ENCODE data around the gene PRSS50. TPM values are rescaled to one million over a fixed set of nuclear protein-coding genes. Genes with fewer than 3 reads are reported as not detected.
"Not testable (repeated sequence)": the region's sequence is repeated elsewhere in the genome, so short reads cannot be mapped to it uniquely, and the experiment has no call there.

The PRSS50 gene
- total RNA-seq, 2 donors from 2014 or later, result 2.6 to 3.1 TPM

- Histone ChIP-seq H3K36me3 (replicated peaks in 1 of 2; ENCODE audit: insufficient read depth in 1 of 2, low read depth in 2 of 2) (no peaks in the 10 kb centered on the region), H3K27ac (no peak overlapping the region), H3K4me1 (no peaks in the 10 kb centered on the region), H3K9me3 (no peaks in the 10 kb centered on the region), H3K4me3 (no peak overlapping the region), H3K27me3 (no peaks in the 10 kb centered on the region)
- DNase-seq, result no peak
- WGBS, 2 donors, result 88 to 96% methylated on average over 7 to 23 of the region's 31 CpGs
- TF ChIP-seq POLR2A (IDR thresholded peaks at IDR 0.05), result no peak
- no peak for TF ChIP-seq CTCF (IDR thresholded peaks at IDR 0.05)
- intact Hi-C loops (cut with DNase I), result no loop called here
- ATAC-seq, result no peak
These were observed 39.0 kb upstream of the PRSS50 start for GRCh38 chr3:46756642-46757041.

GRCh38 chr3:46755646-46756045, 38.0 kb upstream of the PRSS50 start:
- WGBS, 2 donors, result 88 to 95% methylated on average over 6 of the region's 6 CpGs
- ATAC-seq, result no peak
- H3K27ac ChIP-seq, result no peak overlapping the region

GRCh38 chr3:46753127-46753526, 35.5 kb upstream of the PRSS50 start:
- H3K4me1 ChIP-seq; DNase-seq; H3K4me3 ChIP-seq; H3K9me3 ChIP-seq; intact Hi-C loops (cut with DNase I); H3K27me3 ChIP-seq; ATAC-seq; H3K27ac ChIP-seq; H3K36me3 ChIP-seq (replicated peaks in 1 of 2; ENCODE audit: insufficient read depth in 1 of 2, low read depth in 2 of 2): not testable (repeated sequence)
- 68 to 72% methylated on average over 2 to 6 of the region's 6 CpGs for WGBS, 2 donors

More at GRCh38 chr3:46755646-46756045, 38.0 kb upstream of the PRSS50 start:
- no peaks in the 10 kb centered on the region for H3K36me3 ChIP-seq (replicated peaks in 1 of 2; ENCODE audit: insufficient read depth in 1 of 2, low read depth in 2 of 2)
- H3K4me1 ChIP-seq, result no peaks in the 10 kb centered on the region
- no peak overlapping the region for H3K4me3 ChIP-seq
- DNase-seq, result no peak
- TF ChIP-seq POLR2A (IDR thresholded peaks at IDR 0.05), result no peak
- no peak for TF ChIP-seq CTCF (IDR thresholded peaks at IDR 0.05)
- intact Hi-C loops (cut with DNase I), result no loop called here
- no peaks in the 10 kb centered on the region for H3K27me3 ChIP-seq
- no peaks in the 10 kb centered on the region for H3K9me3 ChIP-seq

- H3K9me3 ChIP-seq, result no peaks in the 10 kb centered on the region
- no peak overlapping the region for H3K27ac ChIP-seq
- no peak overlapping the region for H3K4me3 ChIP-seq
- H3K36me3 ChIP-seq (replicated peaks in 1 of 2; ENCODE audit: insufficient read depth in 1 of 2, low read depth in 2 of 2), result no peaks in the 10 kb centered on the region
- intact Hi-C loops (cut with DNase I), result no loop called here
- H3K4me1 ChIP-seq, result no peaks in the 10 kb centered on the region
- ATAC-seq (no peak), DNase-seq (no peak)
- H3K27me3 ChIP-seq, result no peaks in the 10 kb centered on the region
- 92 to 96% methylated on average over 26 to 34 of the region's 41 CpGs for WGBS, 2 donors
- TF ChIP-seq POLR2A (IDR thresholded peaks at IDR 0.05) (no peak), CTCF (IDR thresholded peaks at IDR 0.05) (no peak)
These were observed 32.9 kb upstream of the PRSS50 start for GRCh38 chr3:46750555-46751038.

- H3K36me3 ChIP-seq (replicated peaks in 1 of 2; ENCODE audit: insufficient read depth in 1 of 2, low read depth in 2 of 2), result no peaks in the 10 kb centered on the region
- H3K4me1 ChIP-seq, result no peaks in the 10 kb centered on the region
- no peak overlapping the region for H3K4me3 ChIP-seq
- intact Hi-C loops (cut with DNase I), result no loop called here
- H3K27me3 ChIP-seq, result no peaks in the 10 kb centered on the region
- no peak overlapping the region for H3K27ac ChIP-seq
- no peak for DNase-seq
- H3K9me3 ChIP-seq, result no peaks in the 10 kb centered on the region
- ATAC-seq, result no peak
- TF ChIP-seq POLR2A (IDR thresholded peaks at IDR 0.05), result no peak
- no peak for TF ChIP-seq CTCF (IDR thresholded peaks at IDR 0.05)
- 80 to 86% methylated on average over 4 of the region's 4 CpGs for WGBS, 2 donors
These were observed 31.5 kb upstream of the PRSS50 start for GRCh38 chr3:46749129-46749528.

All from body of pancreas (tissue), 4 donors.